Dendritic cell treated with granulocyte-macrophage colony-stimulating factor and Interleukin-4, amounts not matched to agents 40 ng/mL and 50 ng/mL, for 4 days (primary cell): ENCODE data around the gene HTR6.

Experiments used
- H3K27ac Mint-ChIP-seq: one replicate; pipeline ENCODE4 v1.8.0; 2022; ENCODE audit warnings: mild to moderate bottlenecking, mixed read lengths
- H3K27me3 Mint-ChIP-seq: one replicate; pipeline ENCODE4 v1.8.0; 2022; ENCODE audit warnings: mild to moderate bottlenecking, mixed read lengths
- H3K36me3 Mint-ChIP-seq: one replicate; pipeline ENCODE4 v1.8.0; 2022; ENCODE audit warnings: low read depth, mixed read lengths
- H3K4me1 Mint-ChIP-seq: one replicate; pipeline ENCODE4 v1.8.0; 2022; ENCODE audit warnings: low read depth, mixed read lengths
- H3K4me3 Mint-ChIP-seq: one replicate; pipeline ENCODE4 v1.8.0; 2022; ENCODE audit warnings: mild to moderate bottlenecking, moderate library complexity, mixed read lengths
- H3K9me3 Mint-ChIP-seq: one replicate; pipeline ENCODE4 v1.8.0; 2022; ENCODE audit warnings: mixed read lengths
- intact Hi-C: fragments of 100-400 bp; cut with micrococcal nuclease; formaldehyde crosslinking; loops from one replicate; pipeline ENCODE4 v1.15.0; 2022

HTR6 gene

DNA sequence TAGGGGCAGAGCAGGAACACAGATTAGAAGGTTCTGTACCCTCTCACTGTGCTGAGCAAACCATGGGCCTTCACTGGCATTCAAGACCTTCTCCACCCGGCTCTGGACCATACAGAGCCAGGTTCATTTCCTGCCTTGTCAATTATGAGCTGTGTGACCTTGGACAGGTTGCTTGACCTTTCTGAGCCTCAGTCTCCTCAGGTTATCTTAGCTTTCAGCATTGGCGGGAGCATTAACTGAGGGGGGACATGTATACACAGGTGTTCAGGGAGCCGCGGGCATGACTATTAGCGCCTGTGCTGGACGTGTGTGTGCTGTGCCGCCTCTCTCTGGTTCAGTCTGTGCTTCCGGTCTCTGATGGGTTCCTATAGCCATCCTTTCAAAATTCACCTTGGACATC, 32.1 kb downstream of the HTR6 start:
- intact Hi-C loops: no loop called here
- peaks cover 12% of the 10 kb centered on the region for H3K4me1 Mint-ChIP-seq

DNA sequence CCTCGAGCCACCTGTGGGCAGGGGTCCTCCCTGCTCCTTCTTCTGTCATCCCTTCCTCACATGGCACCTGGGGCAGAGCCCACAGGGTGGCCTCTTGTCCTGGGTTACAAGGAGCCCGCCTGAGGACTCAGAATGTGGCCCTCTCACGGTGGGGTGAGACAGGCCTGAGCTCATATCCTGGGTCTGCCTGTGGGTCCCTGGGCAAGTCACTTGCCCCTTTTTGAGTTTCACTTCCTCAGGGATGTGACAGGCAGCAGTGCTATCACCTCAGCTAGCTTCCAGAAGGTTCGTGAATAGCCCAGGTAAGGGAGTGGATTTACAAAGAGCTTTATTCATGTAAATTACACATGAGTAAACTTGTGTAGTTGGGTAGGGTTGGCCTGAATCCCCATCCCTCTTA, 33.5 kb downstream of the HTR6 start:
- Mint-ChIP-seq H3K4me3 (no peak overlapping the region), H3K27me3 (no peaks in the 10 kb centered on the region), H3K9me3 (peaks cover 9% of the 10 kb centered on the region), H3K36me3 (peaks cover 76% of the 10 kb centered on the region), H3K4me1 (peaks cover 12% of the 10 kb centered on the region), H3K27ac (no peak overlapping the region)
- intact Hi-C loops: no loop called here

More for the DNA sequence above, 32.1 kb downstream of the HTR6 start:
- H3K36me3 Mint-ChIP-seq: peaks cover 89% of the 10 kb centered on the region
- H3K9me3 Mint-ChIP-seq: peaks cover 9% of the 10 kb centered on the region
- no peak overlapping the region for H3K27ac Mint-ChIP-seq
- H3K4me3 Mint-ChIP-seq: no peak overlapping the region
- H3K27me3 Mint-ChIP-seq: no peaks in the 10 kb centered on the region

DNA sequence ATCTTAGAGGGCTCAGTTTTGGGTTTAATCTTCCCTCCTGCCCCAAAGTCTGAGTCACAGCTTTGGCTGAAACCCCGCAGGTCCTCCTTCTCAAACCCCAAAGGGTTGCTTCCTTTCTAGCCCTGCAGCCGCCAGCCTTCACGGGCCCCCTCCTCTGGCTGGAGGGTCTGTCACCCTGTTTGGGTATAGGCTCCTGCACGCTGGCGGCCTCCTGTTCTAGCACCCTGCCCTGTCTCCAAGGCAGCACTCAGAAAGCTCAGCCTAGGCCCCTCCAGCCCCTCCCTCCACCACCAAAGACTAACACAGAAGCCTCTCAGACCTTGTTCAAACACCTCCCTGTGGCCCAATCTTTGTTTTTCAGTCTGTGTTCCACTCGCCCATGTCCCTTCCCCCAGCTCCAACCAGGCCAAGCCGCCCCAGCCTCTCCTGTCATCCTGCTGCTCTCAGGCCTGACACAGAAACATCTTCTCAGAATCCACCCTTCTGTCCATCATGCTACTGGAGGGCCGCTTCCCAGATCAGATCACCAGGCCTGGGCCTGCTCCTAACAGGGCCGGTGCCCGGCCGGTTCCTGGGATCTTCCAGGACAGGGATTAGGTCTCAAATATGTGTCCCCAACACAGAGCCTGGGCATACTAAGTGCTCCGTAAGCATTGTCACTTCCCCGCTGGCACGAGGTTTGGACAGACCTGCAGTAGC, 35.6 kb downstream of the HTR6 start:
- intact Hi-C loops: no loop called here
- Mint-ChIP-seq H3K9me3 (peaks cover 9% of the 10 kb centered on the region), H3K27ac (no peak overlapping the region), H3K4me1 (peaks cover 12% of the 10 kb centered on the region), H3K27me3 (no peaks in the 10 kb centered on the region), H3K36me3 (peaks cover 61% of the 10 kb centered on the region), H3K4me3 (no peak overlapping the region)

DNA sequence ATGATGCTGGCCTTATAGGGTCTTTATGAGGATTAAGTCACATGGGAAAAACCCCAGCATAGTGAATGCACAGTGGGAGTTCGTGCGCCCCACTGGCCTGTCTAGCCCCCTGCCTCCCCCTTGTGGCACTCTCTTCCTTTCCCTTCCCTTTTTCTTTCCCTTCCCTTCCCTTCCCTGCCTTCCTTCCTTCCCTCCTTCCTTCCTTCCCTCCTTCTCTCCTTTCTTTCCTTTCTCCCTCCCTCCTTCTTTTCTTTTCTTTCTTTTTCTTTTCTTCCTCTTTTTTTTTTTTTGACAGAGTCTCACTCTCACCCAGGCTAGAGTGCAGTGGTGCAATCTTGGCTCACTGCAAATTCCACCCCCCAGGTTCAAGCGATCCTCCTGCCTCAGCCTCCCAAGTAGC, 38.6 kb downstream of the HTR6 start:
- H3K27me3 Mint-ChIP-seq: no peaks in the 10 kb centered on the region
- H3K4me1 Mint-ChIP-seq: peaks cover 5% of the 10 kb centered on the region
- intact Hi-C loops: no loop called here
- H3K9me3 Mint-ChIP-seq: peaks cover 1% of the 10 kb centered on the region
- H3K27ac Mint-ChIP-seq: no peak overlapping the region
- peaks cover 47% of the 10 kb centered on the region for H3K36me3 Mint-ChIP-seq
- H3K4me3 Mint-ChIP-seq: no peak overlapping the region

DNA sequence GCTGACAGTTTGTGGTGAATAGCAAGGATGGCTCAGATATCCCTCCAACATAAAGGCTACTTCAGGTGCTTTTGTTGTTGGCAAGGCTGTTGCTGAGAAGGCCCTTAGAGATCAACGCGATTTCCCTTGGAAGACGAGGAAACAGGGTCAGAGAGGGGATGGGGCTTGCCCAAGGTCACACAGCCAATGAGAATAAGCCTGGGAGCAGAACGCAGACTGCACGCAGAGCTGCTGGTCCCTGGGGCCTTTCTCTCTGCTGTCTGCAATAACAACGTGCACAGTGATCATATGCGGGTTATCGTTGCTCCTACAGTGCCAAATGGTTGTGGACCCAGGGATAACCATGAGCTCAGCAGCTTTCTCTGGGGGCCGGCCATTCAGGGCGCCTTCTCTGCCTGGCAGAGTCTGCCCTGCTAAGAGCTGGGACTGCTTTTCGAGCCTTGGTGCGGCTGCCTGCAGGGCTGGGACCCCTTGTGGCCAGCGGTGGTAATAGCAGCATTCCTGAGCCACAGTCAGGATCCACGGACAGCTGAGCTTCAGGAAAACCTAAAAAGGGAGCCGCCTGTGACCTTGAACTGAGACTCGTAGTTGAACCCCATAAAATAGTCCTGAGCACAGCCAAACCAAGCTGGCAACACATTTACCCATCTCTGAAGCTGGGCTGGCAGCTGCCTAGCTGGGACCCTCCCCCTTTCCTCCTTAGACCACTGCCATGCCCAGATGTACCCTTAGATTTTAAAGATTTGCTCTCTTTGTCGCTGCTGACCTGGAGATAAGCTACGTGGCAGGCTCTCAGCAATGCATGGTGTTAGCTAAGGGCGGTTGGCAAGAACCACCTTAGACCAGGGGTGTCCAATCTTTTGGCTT, 39.8 kb downstream of the HTR6 start:
- Mint-ChIP-seq H3K4me1 (no peaks in the 10 kb centered on the region), H3K9me3 (no peaks in the 10 kb centered on the region), H3K36me3 (peaks cover 49% of the 10 kb centered on the region), H3K27me3 (no peaks in the 10 kb centered on the region), H3K27ac (no peak overlapping the region), H3K4me3 (no peak overlapping the region)
- intact Hi-C loops: loop anchor here (2.0 kb wide), 1 partner anchor 44 kb away; no protein-coding TSS in a partner anchor

DNA sequence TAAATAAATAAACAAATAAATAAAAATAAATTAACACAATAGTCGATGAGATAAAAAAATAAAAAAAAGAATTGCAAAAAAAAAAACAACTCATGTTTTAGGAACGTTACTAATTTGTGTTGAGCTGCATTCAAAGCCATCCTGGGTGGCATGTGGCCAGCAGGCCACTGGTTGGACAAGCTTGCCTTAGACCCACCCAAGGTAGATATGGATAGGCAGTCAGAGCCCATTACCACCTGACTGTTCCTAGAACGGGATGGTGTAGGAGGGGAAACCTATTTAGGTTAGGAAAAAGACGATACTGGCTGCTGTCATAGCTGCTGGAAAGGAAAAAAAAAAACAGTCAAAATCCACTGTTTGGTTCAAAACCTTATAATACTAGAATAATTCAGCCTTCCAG, 40.8 kb downstream of the HTR6 start:
- no peak overlapping the region for H3K4me3 Mint-ChIP-seq
- intact Hi-C loops: loop anchor here (2.0 kb wide), 1 partner anchor 45 kb away; no protein-coding TSS in a partner anchor

DNA sequence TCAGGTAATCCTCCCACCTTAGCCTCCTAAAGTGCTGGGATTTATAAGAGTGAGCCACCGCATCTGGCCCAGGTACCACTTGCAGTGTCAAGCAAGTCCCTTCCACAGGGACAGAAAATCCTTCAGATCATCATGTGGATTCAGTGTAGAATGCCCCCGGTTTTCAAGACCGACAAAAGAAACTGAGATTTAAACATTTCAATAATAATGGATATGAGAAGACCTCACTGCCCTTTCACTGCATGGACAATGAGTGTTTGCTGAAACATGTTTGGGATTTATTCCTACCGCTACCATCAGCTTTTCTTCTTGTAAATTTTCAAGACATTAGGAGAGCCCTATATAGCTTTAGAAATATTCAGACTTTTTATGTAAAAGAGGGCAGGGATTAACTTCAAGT, 41.5 kb downstream of the HTR6 start:
- Mint-ChIP-seq H3K36me3 (peaks cover 40% of the 10 kb centered on the region), H3K27ac (no peak overlapping the region), H3K27me3 (no peaks in the 10 kb centered on the region), H3K4me3 (no peak overlapping the region), H3K4me1 (no peaks in the 10 kb centered on the region), H3K9me3 (no peaks in the 10 kb centered on the region)
- intact Hi-C loops: no loop called here

More for the DNA sequence above, 40.8 kb downstream of the HTR6 start:
- Mint-ChIP-seq H3K27me3 (no peaks in the 10 kb centered on the region), H3K27ac (no peak overlapping the region), H3K4me1 (no peaks in the 10 kb centered on the region), H3K9me3 (no peaks in the 10 kb centered on the region), H3K36me3 (peaks cover 45% of the 10 kb centered on the region)

DNA sequence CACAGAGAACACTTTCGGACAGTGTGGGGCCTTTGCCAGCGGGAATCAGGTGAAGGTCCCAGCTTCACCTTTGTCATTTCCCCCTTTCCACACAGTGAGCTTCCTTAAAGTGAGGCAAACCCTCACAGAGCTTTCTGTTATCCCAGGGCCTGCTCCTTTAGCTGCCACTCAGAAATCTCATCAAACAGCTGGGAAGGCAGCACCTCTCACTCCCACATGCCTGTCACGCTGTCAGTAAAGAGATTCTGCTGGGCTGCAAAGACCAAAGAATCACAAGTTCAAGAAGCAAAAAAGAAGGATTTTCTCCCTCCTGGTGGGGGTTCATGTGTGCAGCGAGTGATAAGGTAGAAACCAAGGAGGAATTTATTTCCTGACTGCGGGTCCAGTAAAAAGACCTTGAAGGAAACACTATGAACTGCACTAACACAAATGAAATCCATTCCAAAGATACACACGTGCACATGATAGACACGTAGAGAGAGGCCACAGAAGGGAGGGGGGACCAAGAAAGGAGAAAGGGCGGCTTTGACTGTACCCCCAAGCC, 44.0 kb downstream of the HTR6 start:
- intact Hi-C loops: no loop called here
- peaks cover 54% of the 10 kb centered on the region for H3K36me3 Mint-ChIP-seq
- no peak overlapping the region for H3K27ac Mint-ChIP-seq

DNA sequence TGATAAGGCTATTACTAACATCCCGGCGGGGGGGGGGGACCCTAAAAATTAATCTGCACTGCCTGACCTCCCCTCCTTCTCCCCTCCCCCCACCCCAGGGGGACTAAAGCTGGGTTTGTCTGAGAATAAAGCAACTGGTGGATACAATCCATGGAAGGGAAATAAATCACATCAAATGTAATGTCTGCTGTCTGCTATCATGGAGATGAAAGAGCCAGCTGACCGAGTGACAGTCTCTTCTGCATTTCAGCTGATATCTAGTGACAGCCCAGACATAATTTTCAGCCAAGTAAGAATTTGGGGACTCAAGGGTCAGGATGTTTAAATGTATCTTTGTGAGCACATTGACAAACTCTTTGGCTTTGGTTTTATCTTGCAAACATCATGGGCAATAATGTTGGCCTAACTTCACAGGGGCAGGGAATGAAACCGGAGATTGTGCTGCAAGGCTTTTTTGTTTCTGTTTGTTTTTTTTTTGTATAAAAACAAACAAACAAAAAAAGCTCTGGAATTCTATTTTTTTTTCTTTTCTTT, 44.7 kb downstream of the HTR6 start:
- intact Hi-C loops: no loop called here
- H3K9me3 Mint-ChIP-seq: no peaks in the 10 kb centered on the region
- no peak overlapping the region for H3K27ac Mint-ChIP-seq
- H3K4me1 Mint-ChIP-seq: no peaks in the 10 kb centered on the region
- peaks cover 51% of the 10 kb centered on the region for H3K36me3 Mint-ChIP-seq
- H3K4me3 Mint-ChIP-seq: no peak overlapping the region
- H3K27me3 Mint-ChIP-seq: no peaks in the 10 kb centered on the region

More for the DNA sequence above, 44.0 kb downstream of the HTR6 start:
- H3K9me3 Mint-ChIP-seq: no peaks in the 10 kb centered on the region
- no peaks in the 10 kb centered on the region for H3K4me1 Mint-ChIP-seq
- no peak overlapping the region for H3K4me3 Mint-ChIP-seq
- no peaks in the 10 kb centered on the region for H3K27me3 Mint-ChIP-seq

DNA sequence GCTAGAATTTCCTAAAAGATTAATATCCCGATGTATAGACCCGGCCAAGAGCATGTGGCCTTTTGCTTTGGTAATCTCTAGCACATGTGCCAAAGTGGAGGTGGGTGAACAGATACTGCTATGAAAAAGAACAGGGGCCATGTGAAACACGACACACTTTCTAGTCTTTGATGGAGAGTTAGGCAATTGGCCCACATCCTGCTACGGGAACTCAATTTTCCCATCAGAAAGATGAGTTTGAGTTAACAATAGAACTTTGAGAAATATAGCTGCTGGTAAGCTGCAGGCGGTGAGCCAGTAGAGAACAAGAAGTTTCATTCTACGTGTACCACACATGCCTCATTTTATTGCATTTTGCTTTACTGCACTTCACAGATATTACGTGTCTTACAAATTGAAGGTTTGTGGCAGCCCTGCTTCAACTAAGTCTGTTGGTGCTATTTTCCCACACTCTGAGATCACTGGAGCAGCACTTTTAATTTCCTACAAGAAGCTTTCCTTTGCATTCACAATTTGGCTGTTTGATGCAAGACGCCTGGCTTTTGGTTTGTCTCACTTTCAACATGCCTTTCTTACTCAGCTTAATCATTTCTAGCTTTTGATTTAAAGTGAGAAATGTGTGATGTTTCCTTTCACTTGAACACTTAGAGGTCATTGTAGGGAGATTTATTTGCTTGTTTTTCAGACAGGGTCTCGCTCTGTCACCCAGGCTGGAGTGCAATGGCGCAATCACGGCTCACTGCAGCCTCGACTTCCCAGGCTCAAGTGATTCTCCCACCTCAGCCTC, 46.3 kb downstream of the HTR6 start:
- Mint-ChIP-seq H3K27me3 (no peaks in the 10 kb centered on the region), H3K36me3 (peaks cover 51% of the 10 kb centered on the region), H3K4me3 (no peak overlapping the region), H3K9me3 (no peaks in the 10 kb centered on the region), H3K4me1 (peaks cover 6% of the 10 kb centered on the region), H3K27ac (no peak overlapping the region)
- intact Hi-C loops: no loop called here

DNA sequence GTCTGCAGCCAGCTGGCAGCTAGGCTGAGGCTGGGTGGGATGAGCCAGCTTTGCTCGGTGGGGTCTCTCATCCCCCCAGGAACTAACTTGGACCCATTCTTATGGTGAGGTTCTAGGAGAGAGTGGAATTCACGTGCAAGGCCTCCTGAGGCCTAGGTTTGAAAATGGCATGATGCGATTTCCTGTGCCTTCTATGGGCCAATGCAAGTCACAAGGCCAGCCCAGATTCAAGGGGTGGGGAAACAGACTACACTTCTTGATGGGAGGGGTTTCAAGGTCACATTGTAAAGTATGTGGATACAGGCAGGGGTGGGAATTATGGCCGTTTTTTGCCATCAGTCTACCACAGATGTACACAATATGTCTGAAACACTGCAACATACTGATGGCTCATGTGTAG, 48.3 kb downstream of the HTR6 start:
- H3K4me3 Mint-ChIP-seq: no peak overlapping the region
- no peaks in the 10 kb centered on the region for H3K27me3 Mint-ChIP-seq
- H3K9me3 Mint-ChIP-seq: no peaks in the 10 kb centered on the region
- peaks cover 53% of the 10 kb centered on the region for H3K36me3 Mint-ChIP-seq
- no peak overlapping the region for H3K27ac Mint-ChIP-seq
- intact Hi-C loops: no loop called here
- peaks cover 6% of the 10 kb centered on the region for H3K4me1 Mint-ChIP-seq

DNA sequence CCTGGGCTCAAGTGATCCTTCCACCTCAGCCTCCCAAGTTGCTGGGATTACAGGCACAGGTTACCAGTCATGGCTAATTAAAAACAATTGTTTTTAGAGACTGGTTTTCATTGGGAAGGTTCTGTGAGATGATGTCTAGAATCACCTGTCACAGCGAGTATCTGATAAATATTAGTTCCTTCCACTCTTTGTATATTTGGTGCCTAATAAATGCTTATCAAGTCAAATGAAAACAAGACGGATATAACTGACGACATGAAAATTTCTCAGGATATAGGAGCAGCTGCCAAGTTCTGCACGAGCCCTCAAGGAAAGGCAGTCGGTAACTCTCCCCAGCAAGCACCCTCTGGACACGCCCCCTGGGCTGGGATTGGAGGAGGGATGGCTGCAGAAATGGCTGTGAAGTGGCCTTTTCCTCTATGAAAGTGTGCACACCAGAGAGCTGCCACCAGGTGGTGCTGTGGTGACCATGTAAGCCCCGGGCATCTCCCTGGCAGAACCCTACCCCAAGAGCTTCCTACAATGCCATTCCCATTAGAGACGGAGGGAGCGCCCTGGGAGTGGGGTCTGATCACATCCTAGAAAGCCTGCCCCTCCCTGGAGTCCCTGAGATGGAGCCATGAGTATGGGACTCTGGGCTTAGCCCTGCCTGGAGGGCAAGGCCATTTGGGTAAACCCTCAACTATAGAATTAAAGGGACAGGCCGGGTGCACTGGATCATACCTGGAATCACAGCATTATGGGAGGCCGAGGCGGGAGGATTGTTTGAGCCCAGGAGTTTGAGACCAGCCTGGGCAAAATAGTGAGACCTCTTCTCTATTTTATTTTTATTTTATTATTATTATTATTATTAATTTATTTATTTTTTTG, 50.9 kb downstream of the HTR6 start:
- Mint-ChIP-seq H3K27me3 (no peaks in the 10 kb centered on the region), H3K27ac (no peak overlapping the region), H3K36me3 (peaks cover 50% of the 10 kb centered on the region), H3K4me1 (peaks cover 6% of the 10 kb centered on the region), H3K9me3 (no peaks in the 10 kb centered on the region), H3K4me3 (no peak overlapping the region)
- intact Hi-C loops: no loop called here

DNA sequence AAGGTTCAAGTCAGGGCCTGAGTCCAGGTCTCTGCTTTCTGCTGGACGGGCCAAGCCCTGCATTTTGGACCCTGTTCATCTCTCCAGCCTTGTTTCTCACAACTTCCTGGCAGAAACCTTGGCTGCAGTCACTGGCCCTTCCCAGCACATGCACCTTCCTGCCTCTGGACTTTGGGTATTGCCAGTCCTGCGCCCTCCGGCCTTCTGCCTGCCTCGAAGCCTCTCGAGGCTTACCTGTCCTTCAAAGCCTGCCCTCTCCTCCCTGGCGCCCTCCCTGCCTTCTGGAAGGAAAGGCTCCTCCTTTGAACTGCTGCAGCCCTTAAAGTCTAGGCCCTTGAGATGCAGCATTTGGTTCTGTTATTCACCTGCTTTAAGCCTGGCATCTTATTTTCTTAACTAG, 52.8 kb downstream of the HTR6 start:
- Mint-ChIP-seq H3K4me3 (no peak overlapping the region), H3K9me3 (no peaks in the 10 kb centered on the region)
- intact Hi-C loops: no loop called here

More for the DNA sequence above, 52.8 kb downstream of the HTR6 start:
- Mint-ChIP-seq H3K4me1 (peaks cover 6% of the 10 kb centered on the region), H3K27me3 (no peaks in the 10 kb centered on the region), H3K27ac (no peak overlapping the region), H3K36me3 (peaks cover 44% of the 10 kb centered on the region)
